ENCODE results near the gene SAA4. TPM values are rescaled to one million over a fixed set of nuclear protein-coding genes. Genes with fewer than 3 reads are reported as not detected.
"Not testable (repeated sequence)": the region's sequence is repeated elsewhere in the genome, so short reads cannot be mapped to it uniquely, and the experiment has no call there.

Gene SAA4
- total RNA-seq, 1 experiment from 2014 or later, result not detected

GRCh38 chr11:18189476-18190245 lies 46.9 kb downstream of the SAA4 start:
- H3K9me2 ChIP-seq (replicated peaks; ENCODE audit: insufficient read depth, low read length); H3K4me2 ChIP-seq (ENCODE audit: low read depth, low read length, poor library complexity, severe bottlenecking); H3K4me3 ChIP-seq (ENCODE audit: low read length); H3K9me3 ChIP-seq (ENCODE audit: low read length); DNase-seq; H3K36me3 ChIP-seq (ENCODE audit: insufficient read depth, low read length); H3K27ac ChIP-seq (ENCODE audit: low read length); H3K79me2 ChIP-seq (ENCODE audit: low read length); H3K4me1 ChIP-seq (ENCODE audit: low read length); H3K27me3 ChIP-seq (ENCODE audit: low read length); H4K20me1 ChIP-seq (ENCODE audit: insufficient read depth, low read depth, low read length); H2AFZ ChIP-seq (ENCODE audit: low read length); H3K9ac ChIP-seq (ENCODE audit: low read length): not testable (repeated sequence)

DNA sequence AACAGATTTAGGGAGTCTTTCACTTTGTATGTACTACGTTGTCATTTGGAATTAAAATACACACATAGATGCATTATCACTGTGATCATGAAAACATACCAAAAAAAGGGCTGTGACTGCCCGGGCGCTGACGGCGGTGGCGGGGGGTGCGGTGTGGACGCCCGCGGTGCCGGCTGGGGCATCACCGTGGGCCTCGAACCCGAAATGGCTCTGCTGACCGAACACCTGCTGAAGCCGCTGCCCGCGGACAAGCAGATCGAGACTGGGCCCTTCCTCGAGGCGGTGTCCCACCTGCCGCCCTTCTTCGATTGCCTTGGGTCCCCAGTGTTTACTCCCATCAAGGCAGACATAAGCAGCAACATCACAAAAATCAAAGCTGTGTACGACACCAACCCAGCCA lies 47.8 kb downstream of the SAA4 start:
- no peaks in the 10 kb centered on the region for H3K27me3 ChIP-seq (ENCODE audit: low read length)
- H3K9me2 ChIP-seq (replicated peaks; ENCODE audit: insufficient read depth, low read length), result no peaks in the 10 kb centered on the region
- no peak overlapping the region for H3K4me2 ChIP-seq (ENCODE audit: low read depth, low read length, poor library complexity, severe bottlenecking)
- no peaks in the 10 kb centered on the region for H4K20me1 ChIP-seq (ENCODE audit: insufficient read depth, low read depth, low read length)
- H3K27ac ChIP-seq (ENCODE audit: low read length), result no peak overlapping the region
- no peak for DNase-seq
- no peaks in the 10 kb centered on the region for H3K4me1 ChIP-seq (ENCODE audit: low read length)
- H2AFZ ChIP-seq (ENCODE audit: low read length), result no peak overlapping the region
- no peaks in the 10 kb centered on the region for H3K9me3 ChIP-seq (ENCODE audit: low read length)
- H3K4me3 ChIP-seq (ENCODE audit: low read length), result no peak overlapping the region
- H3K36me3 ChIP-seq (ENCODE audit: insufficient read depth, low read length), result no peaks in the 10 kb centered on the region
- H3K79me2 ChIP-seq (ENCODE audit: low read length), result no peaks in the 10 kb centered on the region
- H3K9ac ChIP-seq (ENCODE audit: low read length), result no peak overlapping the region

Small RNAs within 50 kb of the gene (small RNA-seq; reads per million reads assigned to genes)
- gene RNA5SP333 (not detected), gene RNA5SP334 (not detected)

Other genes with a start within 250 kb of the SAA4 start
- 47.0 and 71.1 TPM in 2 replicates for gene SERGEF, start 223.8 kb downstream of the SAA4 start, total RNA-seq (2014; rRNA removed; shearing (Covaris generic); ENCODE audit: low replicate concordance)
- gene TPH1, start 190.5 kb downstream of the SAA4 start, total RNA-seq (2014; rRNA removed; shearing (Covaris generic); ENCODE audit: low replicate concordance), result 0.56 and 0.65 TPM in 2 replicates
- gene SAAL1, start 130.7 kb downstream of the SAA4 start, total RNA-seq (2014; rRNA removed; shearing (Covaris generic); ENCODE audit: low replicate concordance), result 36.7 and 43.7 TPM in 2 replicates
- gene MRGPRX3, start 104.2 kb downstream of the SAA4 start, total RNA-seq (2014; rRNA removed; shearing (Covaris generic); ENCODE audit: low replicate concordance), result not detected in 2 replicates
- gene MRGPRX4, start 64.0 kb downstream of the SAA4 start, total RNA-seq (2014; rRNA removed; shearing (Covaris generic); ENCODE audit: low replicate concordance), result not detected in 2 replicates
- gene SAA2, start 11.9 kb upstream of the SAA4 start, total RNA-seq (2014; rRNA removed; shearing (Covaris generic); ENCODE audit: low replicate concordance), result not detected in 2 replicates
- gene SAA1, start 29.5 kb upstream of the SAA4 start, total RNA-seq (2014; rRNA removed; shearing (Covaris generic); ENCODE audit: low replicate concordance), result not detected in 2 replicates
- 31.2 and 44.2 TPM in 2 replicates for gene HPS5, start 85.3 kb upstream of the SAA4 start, total RNA-seq (2014; rRNA removed; shearing (Covaris generic); ENCODE audit: low replicate concordance)
- 46.3 and 81.5 TPM in 2 replicates for gene GTF2H1, start 85.8 kb upstream of the SAA4 start, total RNA-seq (2014; rRNA removed; shearing (Covaris generic); ENCODE audit: low replicate concordance)
- 586 and 711 TPM in 2 replicates for gene LDHA, start 157.8 kb upstream of the SAA4 start, total RNA-seq (2014; rRNA removed; shearing (Covaris generic); ENCODE audit: low replicate concordance)
- gene LDHC, start 175.5 kb upstream of the SAA4 start, total RNA-seq (2014; rRNA removed; shearing (Covaris generic); ENCODE audit: low replicate concordance), result not detected in 2 replicates
- gene LDHAL6A, start 219.1 kb upstream of the SAA4 start, total RNA-seq (2014; rRNA removed; shearing (Covaris generic); ENCODE audit: low replicate concordance), result not detected in 2 replicates